Activated CD8-positive, alpha-beta T cell treated with anti-CD3 and anti-CD28 coated beads, Interleukin-2, amount 10 ng/mL, durations not matched to agents 7 days and 5 days (primary cell): Measurements from ENCODE around the gene QSOX2. TPM values are rescaled to one million over a fixed set of nuclear protein-coding genes. Genes with fewer than 3 reads are reported as not detected.

Source experiments
- ATAC-seq: fragments of 150-1000 bp; cut with Tn5 transposase; one replicate; pipeline ENCODE4 v1.10.0; 2021; ENCODE audit warnings: moderate library complexity
- CTCF ChIA-PET: fragments of 350-600 bp; sonication (Branson Sonifier 250); formaldehyde crosslinking; loops from one replicate; lab custom pipeline; 2021; ENCODE audit warnings: antibody characterized with exemption; lab: Charles Lee
- POLR2A ChIA-PET: fragments of 350-600 bp; sonication (Branson Sonifier 250); formaldehyde crosslinking; loops from one replicate; lab custom pipeline; 2021; ENCODE audit warnings: antibody characterized with exemption; lab: Charles Lee
- DNase-seq: peaks from one replicate; pipeline ENCODE4 v3.0.0-alpha.2; 2020
- H3K27ac Mint-ChIP-seq: one replicate; pipeline ENCODE4 v1.8.0; 2021; ENCODE audit warnings: mild to moderate bottlenecking, mixed read lengths
- H3K27me3 Mint-ChIP-seq: one replicate; pipeline ENCODE4 v1.8.0; 2021; ENCODE audit warnings: low read depth, mixed read lengths
- H3K36me3 Mint-ChIP-seq: one replicate; pipeline ENCODE4 v1.8.0; 2021; ENCODE audit warnings: low read depth, mixed read lengths
- H3K4me1 Mint-ChIP-seq: one replicate; pipeline ENCODE4 v1.8.0; 2021; ENCODE audit warnings: low read depth, mixed read lengths
- H3K4me3 Mint-ChIP-seq: one replicate; pipeline ENCODE4 v1.8.0; 2021; ENCODE audit warnings: mild to moderate bottlenecking, mixed read lengths
- H3K9me3 Mint-ChIP-seq: one replicate; pipeline ENCODE4 v1.8.0; 2022; ENCODE audit warnings: mixed read lengths; ENCODE audit not compliant: insufficient read depth
- total RNA-seq, 2 experiments: library from RNA; stranded (reverse); gene quantifications; one replicate each; pipeline ENCODE4 v1.2.3, GENCODE V29; 2021

Gene QSOX2
- total RNA-seq, 2 experiments from 2014 or later = 11.4 to 12.6 TPM

DNA sequence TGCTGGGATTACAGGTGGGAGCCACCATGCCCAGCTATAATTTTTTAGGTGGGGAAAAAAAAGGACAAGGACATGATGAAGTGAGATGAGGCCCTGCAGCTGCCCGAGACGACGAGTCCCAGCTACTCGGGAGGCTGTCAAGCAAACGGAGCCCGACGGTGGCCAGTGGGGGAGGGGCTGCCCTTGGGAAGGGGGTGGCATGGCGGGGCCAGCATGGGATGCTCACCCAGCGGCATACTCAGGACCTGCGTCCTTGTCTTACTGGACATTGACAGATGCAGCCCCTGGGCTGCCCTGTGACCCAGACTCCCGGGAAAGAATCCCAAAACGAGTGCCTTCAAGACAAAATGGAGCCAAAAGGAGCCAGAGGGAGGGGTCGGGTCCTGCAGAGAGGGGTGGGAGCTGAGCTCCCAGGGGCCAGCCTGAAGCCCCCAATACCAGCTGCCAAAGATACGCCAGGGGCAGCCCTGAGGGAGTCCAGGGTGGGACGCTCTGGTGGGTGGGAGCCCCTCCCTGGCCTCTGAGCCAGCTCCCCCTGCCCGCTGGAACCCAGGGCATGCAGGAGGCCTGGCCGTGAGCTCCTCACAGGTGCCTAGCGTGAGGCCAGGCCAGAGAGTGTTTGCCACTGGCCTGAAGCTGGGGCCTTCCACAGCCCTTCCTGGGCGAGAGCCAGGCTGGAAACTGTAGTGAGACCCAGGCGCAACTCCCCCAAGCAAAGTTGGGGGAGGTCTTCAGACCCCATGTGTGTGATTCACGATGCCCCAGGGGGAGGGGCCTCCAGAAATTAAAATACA lies 42.5 kb upstream of the QSOX2 start:
- Mint-ChIP-seq H3K4me3 (no peak overlapping the region), H3K27me3 (no peaks in the 10 kb centered on the region), H3K4me1 (peaks cover 4% of the 10 kb centered on the region), H3K9me3 (no peaks in the 10 kb centered on the region), H3K36me3 (no peaks in the 10 kb centered on the region), H3K27ac (no peak overlapping the region)
- ChIA-PET POLR2A (no interaction called here), CTCF (no interaction called here)
- DNase-seq (no peak), ATAC-seq (no peak)

DNA sequence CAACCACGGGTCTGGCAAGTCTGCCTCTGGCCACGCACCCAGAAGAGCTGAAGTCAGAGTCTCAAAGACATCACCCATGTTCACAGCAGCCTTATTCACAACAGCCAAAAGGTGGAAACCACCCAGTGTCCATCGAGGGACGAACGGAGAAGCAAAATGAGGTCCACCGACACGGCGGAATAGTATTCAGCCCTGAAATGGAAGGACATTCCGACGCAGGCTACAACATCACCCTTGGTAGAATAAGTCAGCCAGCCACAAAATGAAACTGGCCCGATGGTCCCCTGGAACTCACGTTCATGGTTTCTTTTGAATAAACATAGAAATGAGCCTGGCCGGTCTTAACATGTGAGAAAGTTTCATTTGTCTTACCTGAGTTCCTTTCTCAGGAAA lies 41.4 kb upstream of the QSOX2 start:
- H3K9me3 Mint-ChIP-seq = no peaks in the 10 kb centered on the region
- peaks cover 4% of the 10 kb centered on the region for H3K4me1 Mint-ChIP-seq
- no peaks in the 10 kb centered on the region for H3K27me3 Mint-ChIP-seq
- ATAC-seq = no peak
- H3K36me3 Mint-ChIP-seq = no peaks in the 10 kb centered on the region
- no peak overlapping the region for H3K27ac Mint-ChIP-seq
- CTCF ChIA-PET = no interaction called here
- POLR2A ChIA-PET = no interaction called here
- DNase-seq = no peak
- H3K4me3 Mint-ChIP-seq = no peak overlapping the region

DNA sequence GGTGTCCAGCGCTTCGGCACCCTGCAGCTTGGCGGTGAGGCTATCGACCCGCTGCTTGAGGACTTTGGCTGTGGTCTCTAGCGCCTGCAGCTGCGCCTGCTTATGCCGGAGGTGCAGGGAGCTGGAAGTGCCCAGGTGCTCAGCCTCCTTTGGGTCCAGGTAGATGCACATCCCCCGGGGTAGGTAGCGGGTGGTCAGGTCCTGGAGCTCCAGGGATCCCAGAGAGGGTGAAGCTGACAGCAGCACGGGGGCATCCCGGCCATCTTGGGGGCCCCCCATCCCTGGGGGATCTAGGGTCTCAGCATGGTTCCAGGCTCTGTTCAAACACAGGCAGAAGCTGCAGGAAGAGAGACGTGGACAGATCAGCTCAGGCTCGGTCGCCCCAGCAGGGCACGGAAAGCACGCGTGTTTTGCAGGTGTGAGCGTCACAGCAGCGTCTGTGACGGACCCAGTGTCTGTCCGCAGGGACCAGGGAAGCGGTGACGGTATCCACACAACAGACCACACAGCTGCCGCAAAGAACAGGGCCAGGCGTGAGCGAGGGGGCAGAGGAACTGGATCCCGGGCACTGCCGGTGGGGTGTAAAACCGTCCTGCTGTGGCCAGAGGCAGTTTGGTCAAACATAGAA lies 40.9 kb upstream of the QSOX2 start:
- Mint-ChIP-seq H3K4me1 (peaks cover 4% of the 10 kb centered on the region), H3K9me3 (no peaks in the 10 kb centered on the region), H3K36me3 (no peaks in the 10 kb centered on the region), H3K27ac (no peak overlapping the region), H3K4me3 (no peak overlapping the region), H3K27me3 (no peaks in the 10 kb centered on the region)
- ChIA-PET CTCF (no interaction called here), POLR2A (no interaction called here)
- ATAC-seq = no peak
- DNase-seq = no peak

DNA sequence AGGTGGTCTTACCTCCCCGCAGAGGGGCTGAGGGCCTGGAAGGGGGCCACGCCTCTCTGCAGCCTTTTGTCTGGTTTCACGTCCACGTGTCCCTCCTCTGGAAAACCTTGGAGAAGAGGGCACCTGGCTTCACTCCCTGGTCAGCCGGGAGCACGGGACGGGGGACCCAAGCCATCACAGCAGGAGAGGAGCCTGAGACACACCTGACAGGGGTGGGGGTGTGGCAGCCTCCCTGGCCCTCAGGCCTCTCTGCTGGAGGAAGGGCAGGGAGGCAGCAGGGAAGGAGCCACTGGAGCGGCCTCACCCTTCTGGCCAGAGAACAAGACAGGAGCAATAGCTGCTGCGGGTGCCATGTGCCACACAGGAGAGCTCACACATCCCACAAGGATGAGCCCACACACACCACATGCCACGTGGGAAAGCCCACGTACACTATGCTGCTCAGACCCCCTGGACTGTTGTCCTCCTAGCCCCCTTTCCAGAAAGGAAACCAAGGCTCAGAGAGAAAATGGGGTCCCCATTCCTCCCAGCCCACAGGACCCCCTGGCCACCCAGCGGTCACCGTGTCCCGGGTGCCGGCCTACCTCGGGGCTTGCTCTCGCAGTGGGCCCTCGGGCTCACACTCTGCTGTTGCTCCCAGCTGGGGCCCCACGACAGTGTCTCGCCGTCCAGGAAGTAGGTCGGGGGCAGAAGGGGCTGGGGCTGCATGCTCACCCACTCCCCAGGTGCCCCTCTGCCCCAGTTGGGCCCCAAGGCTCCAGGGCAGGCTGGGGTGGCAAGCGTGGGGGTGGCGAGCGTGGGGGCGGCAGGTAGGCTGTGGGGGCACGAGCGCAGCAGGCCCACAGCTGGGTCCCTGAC lies 40.1 kb upstream of the QSOX2 start:
- H3K9me3 Mint-ChIP-seq = no peaks in the 10 kb centered on the region
- DNase-seq (no peak), ATAC-seq (no peak)
- H3K4me1 Mint-ChIP-seq = peaks cover 4% of the 10 kb centered on the region
- no peaks in the 10 kb centered on the region for H3K36me3 Mint-ChIP-seq
- POLR2A ChIA-PET = no interaction called here
- no peaks in the 10 kb centered on the region for H3K27me3 Mint-ChIP-seq
- H3K4me3 Mint-ChIP-seq = no peak overlapping the region
- H3K27ac Mint-ChIP-seq = no peak overlapping the region
- CTCF ChIA-PET = no interaction called here

DNA sequence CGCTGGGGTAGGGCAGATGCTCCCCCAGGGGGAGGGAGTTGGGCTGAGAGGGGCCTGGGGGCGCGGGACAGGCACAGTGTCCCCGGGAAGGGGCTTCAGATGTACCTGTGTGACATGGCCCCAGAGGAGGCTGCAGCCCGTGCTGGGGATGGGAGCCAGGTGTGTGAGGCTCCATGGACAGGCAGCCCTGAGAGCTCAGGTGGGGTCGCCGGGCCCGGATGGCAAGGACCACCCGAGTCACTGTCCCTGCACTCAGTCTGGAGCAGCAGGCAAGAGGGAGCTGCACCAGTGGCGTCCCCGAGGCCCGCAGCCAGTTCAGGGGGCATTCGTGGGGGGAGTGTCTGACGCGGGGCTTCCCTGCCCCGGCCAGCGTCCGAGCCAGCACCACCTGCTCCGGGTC lies 39.3 kb upstream of the QSOX2 start:
- Mint-ChIP-seq H3K4me3 (no peak overlapping the region), H3K27me3 (no peaks in the 10 kb centered on the region), H3K4me1 (peaks cover 4% of the 10 kb centered on the region), H3K36me3 (no peaks in the 10 kb centered on the region), H3K27ac (no peak overlapping the region), H3K9me3 (no peaks in the 10 kb centered on the region)
- ATAC-seq (no peak), DNase-seq (no peak)
- POLR2A ChIA-PET = no interaction called here
- CTCF ChIA-PET = no interaction called here

DNA sequence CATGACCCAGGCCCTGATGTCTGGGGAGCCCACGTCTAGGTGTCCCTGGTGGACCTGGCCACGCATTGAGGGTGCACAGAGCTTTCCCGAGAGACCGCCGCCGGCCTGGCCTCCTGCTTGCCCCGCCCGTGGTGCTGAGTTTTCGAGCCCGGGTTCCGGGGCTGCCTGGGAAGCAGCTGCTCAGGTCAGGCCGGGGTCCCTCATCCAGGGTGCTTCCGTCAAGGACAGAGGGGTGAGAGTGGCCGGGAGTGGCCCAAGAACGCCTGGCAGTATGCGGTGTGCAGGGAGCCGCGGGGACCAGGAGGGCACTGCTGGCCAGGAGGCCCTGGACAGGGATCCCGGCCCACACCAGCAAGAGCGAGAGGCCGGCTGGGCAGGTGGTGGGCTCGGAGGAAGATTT lies 38.7 kb upstream of the QSOX2 start:
- DNase-seq (no peak), ATAC-seq (no peak)
- Mint-ChIP-seq H3K4me3 (no peak overlapping the region), H3K36me3 (no peaks in the 10 kb centered on the region), H3K27ac (no peak overlapping the region), H3K27me3 (no peaks in the 10 kb centered on the region), H3K9me3 (no peaks in the 10 kb centered on the region), H3K4me1 (peaks cover 4% of the 10 kb centered on the region)
- CTCF ChIA-PET = no interaction called here
- POLR2A ChIA-PET = no interaction called here

DNA sequence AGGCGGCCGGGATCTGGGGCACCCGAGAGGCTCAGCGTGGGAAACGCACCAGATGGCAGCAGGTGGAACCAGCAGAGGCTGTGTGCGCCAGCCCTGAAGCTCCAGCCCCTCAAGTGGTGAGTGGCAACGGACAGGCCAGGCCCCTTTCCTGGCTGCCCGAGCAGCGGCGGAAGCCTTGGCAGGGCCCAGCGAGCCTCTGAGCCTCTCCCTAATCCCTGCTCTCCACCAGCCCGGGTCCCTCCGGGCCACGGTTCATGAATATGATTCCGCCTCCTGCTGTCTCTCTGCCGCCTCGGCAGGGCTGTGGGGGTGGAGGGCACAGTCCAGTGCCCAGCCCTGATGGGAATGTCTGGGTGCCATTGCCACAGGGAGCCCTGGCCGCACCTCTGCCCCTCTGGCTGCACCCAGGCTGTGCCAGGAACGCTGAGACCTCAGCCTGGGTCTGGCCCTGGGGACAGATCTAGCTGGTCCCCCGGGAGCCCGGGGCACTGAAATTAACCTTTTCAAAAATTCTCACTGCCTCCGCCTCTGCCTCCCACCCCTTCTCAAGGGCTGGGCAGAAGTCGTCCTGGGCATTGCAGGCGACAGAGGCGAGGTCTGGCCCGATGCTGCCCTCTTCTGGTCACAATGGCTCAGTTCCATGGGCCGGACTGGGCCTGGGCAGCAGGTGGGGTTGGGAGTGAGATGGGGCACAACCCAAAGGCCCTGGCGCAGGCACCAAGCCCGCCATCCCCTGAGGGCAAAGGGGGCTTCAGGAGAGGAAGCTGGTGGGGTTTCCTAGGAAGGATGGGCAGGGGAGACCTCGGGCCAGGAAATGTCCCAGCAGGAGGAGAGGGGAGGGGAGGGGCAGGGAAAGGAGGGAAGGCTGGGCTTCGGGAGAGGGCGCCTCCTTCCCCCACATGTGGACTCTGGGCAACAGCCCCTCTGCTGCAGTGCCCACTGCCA lies 38.0 kb upstream of the QSOX2 start:
- Mint-ChIP-seq H3K4me3 (no peak overlapping the region), H3K36me3 (no peaks in the 10 kb centered on the region), H3K9me3 (no peaks in the 10 kb centered on the region), H3K27me3 (no peaks in the 10 kb centered on the region), H3K4me1 (peaks cover 4% of the 10 kb centered on the region), H3K27ac (no peak overlapping the region)
- ChIA-PET CTCF (interaction anchor here (1.0 to 1.2 kb wide), 2 partner anchors 15 to 17 kb away, joined by 3 to 4 read pairs; no protein-coding TSS in a partner anchor), POLR2A (no interaction called here)
- peak; percentile 95 for ATAC-seq
- peak; percentile 81 for DNase-seq

DNA sequence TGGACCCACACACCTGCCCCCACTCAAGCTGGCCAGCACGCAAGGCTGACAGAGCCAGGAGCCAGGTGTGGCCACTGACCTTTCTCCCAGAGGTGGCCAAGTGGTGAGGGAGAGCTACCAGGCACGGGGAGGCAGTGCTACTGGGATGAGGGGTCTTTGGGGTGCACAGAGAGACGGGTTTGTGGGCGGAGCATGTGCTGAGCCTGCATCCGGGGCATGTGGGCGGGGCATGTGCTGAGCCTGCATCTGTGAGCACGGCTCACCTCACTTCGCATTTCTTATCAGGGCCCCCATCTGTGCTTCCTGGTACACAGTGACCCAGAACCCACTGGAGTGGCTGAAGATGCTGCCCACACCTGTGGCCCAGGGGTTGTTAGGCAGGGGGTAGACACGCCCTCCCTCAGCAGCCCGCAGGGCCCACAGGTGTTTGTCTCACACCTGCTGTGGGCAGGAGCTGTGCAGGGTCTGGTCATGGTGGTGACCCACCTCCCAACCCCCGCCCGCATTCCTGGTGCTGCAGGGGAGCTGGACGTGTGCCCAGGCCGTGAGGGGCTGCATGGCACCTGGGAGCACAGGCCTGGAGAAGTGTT lies 36.8 kb upstream of the QSOX2 start:
- Mint-ChIP-seq H3K4me1 (peaks cover 4% of the 10 kb centered on the region), H3K36me3 (no peaks in the 10 kb centered on the region), H3K27me3 (no peaks in the 10 kb centered on the region), H3K9me3 (no peaks in the 10 kb centered on the region), H3K27ac (no peak overlapping the region), H3K4me3 (no peak overlapping the region)
- ChIA-PET POLR2A (no interaction called here), CTCF (interaction anchor here (1.2 kb wide), 1 partner anchor 13 kb away, joined by 3 read pairs; no protein-coding TSS in a partner anchor)
- DNase-seq (peak; percentile 37), ATAC-seq (no peak)

DNA sequence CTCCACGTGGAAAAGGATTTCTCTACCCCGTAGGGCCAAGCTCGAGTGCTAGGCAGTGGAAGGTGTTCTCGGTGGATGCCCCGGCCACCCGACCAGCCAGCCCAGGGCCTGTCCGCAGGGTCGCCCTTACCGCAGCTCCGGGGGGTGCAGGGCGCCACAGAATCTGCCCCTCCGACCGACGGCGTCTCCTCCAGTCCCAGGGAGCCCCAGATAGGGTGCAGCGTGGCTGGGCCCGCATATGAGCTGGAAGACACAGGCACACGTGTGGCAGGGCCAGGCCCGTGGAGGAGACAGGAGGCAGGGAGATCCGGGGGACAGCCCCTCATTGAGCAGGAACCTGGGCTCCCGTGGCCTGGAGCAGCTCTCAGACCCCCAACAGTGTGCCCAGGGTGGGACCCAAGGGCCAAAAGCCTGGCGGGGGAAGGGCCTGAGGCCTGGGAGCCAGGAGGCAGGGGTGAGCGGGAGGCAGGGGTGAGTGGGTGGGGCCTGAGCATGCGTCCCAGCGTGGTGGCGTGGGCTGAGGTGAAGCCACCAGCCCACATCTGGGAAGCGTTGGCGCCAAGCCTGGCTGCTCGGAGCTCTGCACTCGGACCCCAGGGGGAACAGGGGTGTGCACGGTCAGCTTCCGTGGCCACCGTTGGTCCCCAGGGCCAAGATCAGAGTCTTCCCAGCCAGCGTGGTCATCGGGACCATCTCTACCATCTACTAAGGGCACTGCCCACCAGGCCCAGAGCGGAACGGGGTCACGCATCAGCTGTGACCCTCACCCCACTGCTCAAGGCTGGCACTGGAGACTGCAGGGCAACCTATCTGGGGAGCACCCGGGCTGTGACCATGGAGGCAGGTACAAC lies 36.0 kb upstream of the QSOX2 start:
- H3K27me3 Mint-ChIP-seq = no peaks in the 10 kb centered on the region
- no peaks in the 10 kb centered on the region for H3K9me3 Mint-ChIP-seq
- ATAC-seq = no peak
- DNase-seq = no peak
- no peak overlapping the region for H3K4me3 Mint-ChIP-seq
- H3K4me1 Mint-ChIP-seq = peaks cover 4% of the 10 kb centered on the region
- ChIA-PET CTCF (no interaction called here), POLR2A (no interaction called here)
- no peak overlapping the region for H3K27ac Mint-ChIP-seq
- H3K36me3 Mint-ChIP-seq = no peaks in the 10 kb centered on the region

DNA sequence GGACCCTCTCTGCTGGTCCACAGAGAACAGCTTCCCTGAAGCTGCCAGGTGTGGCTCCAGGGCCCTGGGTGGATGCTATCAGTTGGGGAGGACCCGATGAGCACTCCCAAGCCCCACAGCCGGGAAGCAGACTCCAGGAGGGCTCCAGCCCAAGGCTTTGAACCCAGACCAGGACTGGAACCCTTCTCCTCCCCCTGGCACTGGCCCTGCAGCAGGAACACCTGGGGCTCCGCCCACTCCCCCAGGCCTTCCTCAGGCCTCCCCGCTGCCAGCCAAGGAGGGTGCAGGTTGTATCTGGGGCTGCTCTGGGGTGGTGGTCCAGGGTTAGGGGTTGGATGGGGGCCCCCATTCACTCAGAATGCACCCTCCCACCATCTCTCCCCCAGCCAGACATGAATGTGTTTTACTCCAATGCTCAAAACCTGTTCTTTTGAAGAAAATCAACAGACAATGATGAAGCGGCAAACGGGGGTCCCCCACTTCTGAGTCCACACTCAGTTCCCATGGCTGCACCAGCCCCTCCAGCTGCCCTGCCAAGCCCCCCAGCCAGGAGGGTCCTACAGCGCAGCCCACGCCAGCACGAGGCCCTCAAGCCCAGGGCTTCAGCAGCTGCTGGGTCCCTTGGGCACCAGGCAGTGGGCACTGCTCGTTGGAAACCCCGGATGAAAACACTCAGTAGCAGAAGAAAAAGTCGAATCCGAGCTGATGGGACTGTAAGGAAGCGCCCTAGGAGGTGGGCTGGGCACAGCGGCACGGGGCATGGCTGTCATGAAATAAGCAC lies 35.1 kb upstream of the QSOX2 start:
- peaks cover 4% of the 10 kb centered on the region for H3K4me1 Mint-ChIP-seq
- H3K9me3 Mint-ChIP-seq = no peaks in the 10 kb centered on the region
- CTCF ChIA-PET = no interaction called here

More for the DNA sequence above, 35.1 kb upstream of the QSOX2 start:
- no peak for DNase-seq
- no peaks in the 10 kb centered on the region for H3K27me3 Mint-ChIP-seq
- no peak overlapping the region for H3K4me3 Mint-ChIP-seq
- POLR2A ChIA-PET = no interaction called here
- ATAC-seq = no peak
- H3K36me3 Mint-ChIP-seq = no peaks in the 10 kb centered on the region
- no peak overlapping the region for H3K27ac Mint-ChIP-seq
